Stomach (tissue), 4 donors: ENCODE measurements around the gene ZDHHC23.

ENCODE experiments used
- CTCF ChIP-seq, 7 experiments: fragments of 450-650 bp in 4 of 7; fragments of 200-600 bp in 3 of 7; sonication (generic) in 3 of 7; IDR thresholded peaks; one replicate each; pipeline ENCODE4 v1.5.1; 2016 to 2019; ENCODE audit warnings: antibody characterized with exemption in 7 of 7, control low read depth in 2 of 7, mild to moderate bottlenecking in 1 of 7
- EP300 ChIP-seq: sonication (generic); formaldehyde crosslinking; IDR thresholded peaks from one replicate; pipeline ENCODE4 v1.6.1; 2017; ENCODE audit warnings: antibody characterized with exemption
- POLR2AphosphoS5 ChIP-seq, 3 donors: sonication (generic); formaldehyde crosslinking; IDR thresholded peaks; one replicate each; pipeline ENCODE4 v1.6.1; 2016; ENCODE audit warnings: antibody characterized with exemption in 3 of 3

GRCh38 chr3:113927556-113927955, 20.3 kb upstream of the ZDHHC23 start:
- TF ChIP-seq CTCF (IDR thresholded peaks at IDR 0.05) (no peak), EP300 (no peak), POLR2AphosphoS5 (IDR thresholded peaks at IDR 0.05) (no peak)
